Measurements from ENCODE around the gene EIF4E2.

GRCh38 chr2:232506709-232507108, 43.8 kb upstream of the EIF4E2 start:
- TF ChIP-seq, protein P1, sequence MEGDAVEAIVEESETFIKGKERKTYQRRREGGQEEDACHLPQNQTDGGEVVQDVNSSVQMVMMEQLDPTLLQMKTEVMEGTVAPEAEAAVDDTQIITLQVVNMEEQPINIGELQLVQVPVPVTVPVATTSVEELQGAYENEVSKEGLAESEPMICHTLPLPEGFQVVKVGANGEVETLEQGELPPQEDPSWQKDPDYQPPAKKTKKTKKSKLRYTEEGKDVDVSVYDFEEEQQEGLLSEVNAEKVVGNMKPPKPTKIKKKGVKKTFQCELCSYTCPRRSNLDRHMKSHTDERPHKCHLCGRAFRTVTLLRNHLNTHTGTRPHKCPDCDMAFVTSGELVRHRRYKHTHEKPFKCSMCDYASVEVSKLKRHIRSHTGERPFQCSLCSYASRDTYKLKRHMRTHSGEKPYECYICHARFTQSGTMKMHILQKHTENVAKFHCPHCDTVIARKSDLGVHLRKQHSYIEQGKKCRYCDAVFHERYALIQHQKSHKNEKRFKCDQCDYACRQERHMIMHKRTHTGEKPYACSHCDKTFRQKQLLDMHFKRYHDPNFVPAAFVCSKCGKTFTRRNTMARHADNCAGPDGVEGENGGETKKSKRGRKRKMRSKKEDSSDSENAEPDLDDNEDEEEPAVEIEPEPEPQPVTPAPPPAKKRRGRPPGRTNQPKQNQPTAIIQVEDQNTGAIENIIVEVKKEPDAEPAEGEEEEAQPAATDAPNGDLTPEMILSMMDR (IDR thresholded peaks at IDR 0.05; ENCODE audit: insufficient read depth, low read length, poor library complexity, severe bottlenecking) = no peak
- TF ChIP-seq EZH2phosphoT487 (conservative IDR thresholded peaks at IDR 0.05; ENCODE audit: low read length) = no peak

All from SU-DHL-6 (cell line).